H1 (cell line): ENCODE results near the gene SORD.
"Not testable (repeated sequence)": the region's sequence is repeated elsewhere in the genome, so short reads cannot be mapped to it uniquely, and the experiment has no call there.

Experiments
- CTCF ChIP-seq, 3 experiments: IDR thresholded peaks; 1 replicate in 2 of 3; 2 replicates in 1 of 3; pipeline versions ENCODE4 v1.5.1 to v1.6.1; 2011; ENCODE audit warnings: low read length in 3 of 3, mild to moderate bottlenecking in 3 of 3, inconsistent platforms in 2 of 3, low read depth in 1 of 3, moderate library complexity in 1 of 3; ENCODE audit not compliant: insufficient read depth in 1 of 3; ENCODE audit errors: control extremely low read depth in 1 of 3
- GABPA ChIP-seq: IDR thresholded peaks from 2 replicates; pipeline ENCODE4 v1.6.1; 2011; ENCODE audit warnings: mild to moderate bottlenecking, low read length, moderate library complexity, borderline replicate concordance; ENCODE audit not compliant: insufficient read depth
- NRF1 ChIP-seq: IDR thresholded peaks from 2 replicates; pipeline ENCODE4 v1.6.1; 2011; ENCODE audit warnings: mild to moderate bottlenecking, low read depth, low read length, improper control_type of control experiment
- POLR2A ChIP-seq, 2 experiments: IDR thresholded peaks; 1 replicate in 1 of 2; 2 replicates in 1 of 2; pipeline ENCODE4 v1.6.1; 2011; ENCODE audit warnings: low read depth in 2 of 2, low read length in 2 of 2, mild to moderate bottlenecking in 2 of 2; ENCODE audit errors: control extremely low read depth in 1 of 2
- YY1 ChIP-seq: IDR thresholded peaks from 2 replicates; pipeline ENCODE4 v1.6.1; 2011; ENCODE audit warnings: low read depth, mild to moderate bottlenecking, low read length
- ZNF274 ChIP-seq: IDR thresholded peaks from 2 replicates; pipeline ENCODE4 v1.7.0; 2012; ENCODE audit warnings: low read length, borderline replicate concordance; ENCODE audit errors: extremely low read depth

GRCh38 chr15:44977781-44978180, 45.2 kb upstream of the SORD start:
- not testable (repeated sequence) for TF ChIP-seq NRF1; CTCF (IDR thresholded peaks at IDR 0.05; ENCODE audit: control extremely low read depth in 1 of 3, insufficient read depth in 1 of 3, low read depth in 1 of 3, low read length in 3 of 3); YY1; ZNF274; POLR2A (IDR thresholded peaks at IDR 0.05; ENCODE audit: control extremely low read depth in 1 of 2, low read depth in 2 of 2, low read length in 2 of 2); GABPA
